ENCODE results near the gene MSI2.

DNA sequence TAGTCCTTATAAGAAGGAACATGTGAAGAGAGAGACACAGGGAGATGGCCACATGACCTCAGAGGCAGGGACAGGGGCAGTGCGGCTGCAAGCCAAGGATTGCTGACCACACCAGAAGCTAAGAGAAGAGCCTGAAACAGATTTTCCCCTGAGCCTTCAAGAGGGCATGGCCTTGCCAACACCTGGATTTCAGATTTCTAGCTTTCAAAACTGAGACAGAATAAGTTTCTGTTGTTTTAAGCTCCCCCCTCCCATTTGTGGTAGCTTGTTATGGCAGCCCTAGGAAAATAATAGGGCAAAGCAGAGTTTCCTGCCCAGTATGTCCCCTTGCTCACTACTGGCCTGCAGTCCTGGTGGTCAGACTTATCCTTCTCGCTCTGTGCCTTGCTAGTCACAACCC is 284.3 kb downstream of the MSI2 start:
- no peak for TF ChIP-seq ZNF384 (IDR thresholded peaks at IDR 0.05)
- no peak for TF ChIP-seq LEF1 (IDR thresholded peaks at IDR 0.05; ENCODE audit: borderline replicate concordance)
- TF ChIP-seq SUZ12 (IDR thresholded peaks at IDR 0.05): no peak
- no peak for TF ChIP-seq ARNT (IDR thresholded peaks at IDR 0.05)
- TF ChIP-seq BHLHE40 (IDR thresholded peaks at IDR 0.05; ENCODE audit: borderline replicate concordance): no peak
- TF ChIP-seq FOXM1 (IDR thresholded peaks at IDR 0.05; ENCODE audit: borderline replicate concordance): no peak
- no peak for TF ChIP-seq FOXA1 (IDR thresholded peaks at IDR 0.05)

Measured in HEK293T (cell line).